AG10803 (cell line): ENCODE results near the gene C1orf21.

Experiments used
- DNase-seq: peaks from one replicate; pipeline ENCODE4 v3.0.0; 2010; ENCODE audit warnings: low read depth
- H3K4me3 ChIP-seq: 2 replicates; pipeline ENCODE4 v1.5.1; 2011; ENCODE audit warnings: mild to moderate bottlenecking, low read length, control low read depth
- CTCF ChIP-seq: conservative IDR thresholded peaks from 2 replicates; pipeline ENCODE4 v1.5.1; 2011; ENCODE audit warnings: mild to moderate bottlenecking, low read length, control low read depth, inconsistent platforms

Gene C1orf21

GRCh38 chr1:184648160-184648855 is 261.5 kb downstream of the C1orf21 start:
- no peak overlapping the region for H3K4me3 ChIP-seq
- TF ChIP-seq CTCF: no peak
- no peak for DNase-seq

- H3K4me3 ChIP-seq: no peak overlapping the region
- no peak for DNase-seq
- no peak for TF ChIP-seq CTCF
Measured at GRCh38 chr1:184648856-184649201, 262.0 kb downstream of the C1orf21 start.

- TF ChIP-seq CTCF: no peak
- DNase-seq: peak; percentile 51
- H3K4me3 ChIP-seq: no peak overlapping the region
Measured at GRCh38 chr1:184649451-184649888, 262.6 kb downstream of the C1orf21 start.

- no peak overlapping the region for H3K4me3 ChIP-seq
- no peak for DNase-seq
- no peak for TF ChIP-seq CTCF
Measured at GRCh38 chr1:184650177-184650866, 263.5 kb downstream of the C1orf21 start.

GRCh38 chr1:184655185-184655584 is 268.4 kb downstream of the C1orf21 start:
- no peak for DNase-seq
- TF ChIP-seq CTCF: no peak
- H3K4me3 ChIP-seq: no peak overlapping the region

GRCh38 chr1:184656221-184656620 is 269.4 kb downstream of the C1orf21 start:
- TF ChIP-seq CTCF: no peak
- DNase-seq: no peak
- H3K4me3 ChIP-seq: no peak overlapping the region

- no peak for TF ChIP-seq CTCF
- no peak overlapping the region for H3K4me3 ChIP-seq
- no peak for DNase-seq
Measured at GRCh38 chr1:184658055-184658454, 271.2 kb downstream of the C1orf21 start.
